Measurements from ENCODE around the gene C9orf50.

Gene C9orf50

DNA sequence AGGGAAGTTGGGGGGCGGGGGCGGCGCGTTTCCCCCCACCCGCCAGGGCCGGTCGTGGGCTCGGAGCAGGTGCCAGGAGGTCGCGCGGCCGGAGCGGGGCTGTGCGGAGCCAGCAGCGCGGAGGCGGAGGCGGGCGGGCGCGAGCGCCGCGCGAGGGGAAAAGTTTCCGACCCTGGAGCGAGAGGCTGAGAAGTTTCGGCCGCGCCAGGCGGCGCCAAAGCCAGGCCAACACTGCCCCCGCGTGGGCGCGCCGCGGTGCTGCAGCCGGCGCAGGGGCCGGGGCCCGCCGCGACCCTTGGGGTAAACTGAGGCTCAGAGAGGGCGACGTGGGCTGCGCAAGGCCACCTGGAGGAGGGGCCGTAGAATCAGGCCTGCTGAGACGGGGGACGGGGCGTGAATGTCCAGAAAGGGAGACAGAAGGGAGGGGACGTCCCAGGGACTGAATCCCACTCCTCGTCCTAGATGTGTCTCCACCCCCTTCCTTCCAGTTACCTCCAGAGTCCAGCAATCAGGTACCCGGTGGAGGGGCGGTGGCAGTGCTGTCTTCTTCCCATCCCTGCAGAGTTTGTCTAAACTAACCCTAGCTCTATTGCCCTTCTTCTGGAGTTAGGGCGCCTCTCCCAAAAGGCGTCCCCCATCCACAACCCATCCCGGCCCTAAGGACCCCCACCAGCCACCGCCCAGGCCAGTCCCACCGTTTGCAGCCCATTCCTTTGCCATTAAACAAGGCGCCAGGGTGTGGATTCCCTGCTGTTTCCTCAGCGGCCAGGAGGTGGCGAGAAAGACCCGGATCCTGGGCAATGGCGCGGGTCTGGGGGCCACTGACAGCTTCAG lies 10.2 kb downstream of the C9orf50 start:
- peak overlapping the region; percentile 51 for H3K4me3 ChIP-seq (ENCODE audit: low read depth, low read length)
- DNase-seq (ENCODE audit: low read depth) = no peak
- TF ChIP-seq, protein P1, sequence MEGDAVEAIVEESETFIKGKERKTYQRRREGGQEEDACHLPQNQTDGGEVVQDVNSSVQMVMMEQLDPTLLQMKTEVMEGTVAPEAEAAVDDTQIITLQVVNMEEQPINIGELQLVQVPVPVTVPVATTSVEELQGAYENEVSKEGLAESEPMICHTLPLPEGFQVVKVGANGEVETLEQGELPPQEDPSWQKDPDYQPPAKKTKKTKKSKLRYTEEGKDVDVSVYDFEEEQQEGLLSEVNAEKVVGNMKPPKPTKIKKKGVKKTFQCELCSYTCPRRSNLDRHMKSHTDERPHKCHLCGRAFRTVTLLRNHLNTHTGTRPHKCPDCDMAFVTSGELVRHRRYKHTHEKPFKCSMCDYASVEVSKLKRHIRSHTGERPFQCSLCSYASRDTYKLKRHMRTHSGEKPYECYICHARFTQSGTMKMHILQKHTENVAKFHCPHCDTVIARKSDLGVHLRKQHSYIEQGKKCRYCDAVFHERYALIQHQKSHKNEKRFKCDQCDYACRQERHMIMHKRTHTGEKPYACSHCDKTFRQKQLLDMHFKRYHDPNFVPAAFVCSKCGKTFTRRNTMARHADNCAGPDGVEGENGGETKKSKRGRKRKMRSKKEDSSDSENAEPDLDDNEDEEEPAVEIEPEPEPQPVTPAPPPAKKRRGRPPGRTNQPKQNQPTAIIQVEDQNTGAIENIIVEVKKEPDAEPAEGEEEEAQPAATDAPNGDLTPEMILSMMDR (IDR thresholded peaks at IDR 0.05; ENCODE audit: control insufficient read depth, extremely low read depth, insufficient read depth) = peak; percentile 93

DNA sequence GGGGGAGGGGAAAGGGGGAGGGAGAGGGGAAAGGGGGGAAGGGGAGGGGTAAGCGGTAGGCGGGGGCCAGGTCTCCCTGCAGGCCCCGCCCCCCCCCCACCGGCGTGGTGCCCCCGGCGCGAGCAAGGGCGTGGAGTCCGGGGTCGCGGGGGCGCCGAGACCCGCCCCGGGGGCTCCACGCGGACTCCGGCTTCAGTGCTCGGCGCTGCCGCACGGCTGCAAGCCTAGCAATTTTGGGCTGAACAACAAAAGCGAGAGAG lies 10.8 kb downstream of the C9orf50 start:
- DNase-seq (ENCODE audit: low read depth) = no peak
- TF ChIP-seq, protein P1 (IDR thresholded peaks at IDR 0.05; ENCODE audit: control insufficient read depth, extremely low read depth, insufficient read depth) = no peak
- peak overlapping the region; percentile 51 for H3K4me3 ChIP-seq (ENCODE audit: low read depth, low read length)

- no peak overlapping the region for H3K4me3 ChIP-seq (ENCODE audit: low read depth, low read length)
- no peak for DNase-seq (ENCODE audit: low read depth)
- TF ChIP-seq, protein P1 (IDR thresholded peaks at IDR 0.05; ENCODE audit: control insufficient read depth, extremely low read depth, insufficient read depth) = no peak
Measured at GRCh38 chr9:129609486-129610212, 11.3 kb downstream of the C9orf50 start.

DNA sequence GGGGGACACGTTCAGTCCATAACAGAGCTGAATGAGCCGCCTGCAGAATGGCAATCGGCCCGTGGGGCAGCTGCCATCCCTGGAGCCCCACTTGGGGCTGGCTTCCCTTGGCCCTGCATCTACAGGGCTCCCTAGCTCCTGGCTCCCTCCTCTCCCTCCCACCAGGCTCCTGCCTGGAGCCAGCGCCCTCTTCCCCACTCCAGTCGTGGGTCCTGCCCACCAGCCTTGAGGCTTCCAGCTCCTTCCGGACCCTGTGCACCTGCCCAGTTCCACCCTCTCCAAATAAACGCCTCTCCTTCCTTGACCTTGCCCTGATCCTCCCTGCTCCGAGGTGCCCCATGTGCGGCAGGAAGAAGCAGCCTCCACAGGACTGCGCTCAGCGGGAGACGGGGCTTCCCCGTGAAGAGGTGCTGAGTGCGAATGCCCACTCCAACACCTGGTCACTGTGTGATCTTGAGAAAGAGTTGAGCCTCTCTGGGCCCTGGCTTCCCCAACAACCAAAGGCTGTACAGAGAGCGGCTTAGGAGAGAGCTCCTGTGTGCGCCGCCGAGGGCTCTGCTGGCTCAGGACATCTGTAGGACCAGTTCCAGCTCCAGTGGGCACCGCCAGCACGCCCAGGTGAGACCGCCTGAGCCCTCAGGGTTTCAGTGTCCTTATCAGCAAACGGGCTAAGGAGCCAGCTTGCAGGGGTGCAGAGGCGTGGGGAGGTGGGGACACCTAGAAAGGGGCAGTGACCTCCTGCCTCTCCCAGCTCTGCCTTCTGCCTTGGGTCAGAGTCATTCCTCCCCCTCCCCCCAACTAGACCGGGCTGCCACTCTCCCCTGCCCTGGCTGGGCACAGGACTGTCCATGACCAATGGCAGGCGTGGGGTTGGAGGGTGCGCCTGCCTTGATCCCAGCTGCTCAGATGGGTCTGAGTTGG lies 12.1 kb downstream of the C9orf50 start:
- TF ChIP-seq, protein P1 (IDR thresholded peaks at IDR 0.05; ENCODE audit: control insufficient read depth, extremely low read depth, insufficient read depth) = no peak
- H3K4me3 ChIP-seq (ENCODE audit: low read depth, low read length) = no peak overlapping the region
- no peak for DNase-seq (ENCODE audit: low read depth)

- no peak overlapping the region for H3K4me3 ChIP-seq (ENCODE audit: low read depth, low read length)
- no peak for DNase-seq (ENCODE audit: low read depth)
- TF ChIP-seq, protein P1 (IDR thresholded peaks at IDR 0.05; ENCODE audit: control insufficient read depth, extremely low read depth, insufficient read depth) = no peak
Measured at GRCh38 chr9:129607027-129607387, 13.9 kb downstream of the C9orf50 start.

GRCh38 chr9:129606161-129607026 lies 14.5 kb downstream of the C9orf50 start:
- DNase-seq (ENCODE audit: low read depth) = no peak
- H3K4me3 ChIP-seq (ENCODE audit: low read depth, low read length) = no peak overlapping the region
- TF ChIP-seq, protein P1 (IDR thresholded peaks at IDR 0.05; ENCODE audit: control insufficient read depth, extremely low read depth, insufficient read depth) = no peak
